NCI-H187 (cell line): ENCODE data around the gene ARID4A.
"Not testable (repeated sequence)": the region's sequence is repeated elsewhere in the genome, so short reads cannot be mapped to it uniquely, and the experiment has no call there.

Experiments
- DNase-seq, 2 experiments: peaks; one replicate each; lab custom pipeline; 2025; lab: John Stamatoyannopoulos, UW

ARID4A gene, protein sequence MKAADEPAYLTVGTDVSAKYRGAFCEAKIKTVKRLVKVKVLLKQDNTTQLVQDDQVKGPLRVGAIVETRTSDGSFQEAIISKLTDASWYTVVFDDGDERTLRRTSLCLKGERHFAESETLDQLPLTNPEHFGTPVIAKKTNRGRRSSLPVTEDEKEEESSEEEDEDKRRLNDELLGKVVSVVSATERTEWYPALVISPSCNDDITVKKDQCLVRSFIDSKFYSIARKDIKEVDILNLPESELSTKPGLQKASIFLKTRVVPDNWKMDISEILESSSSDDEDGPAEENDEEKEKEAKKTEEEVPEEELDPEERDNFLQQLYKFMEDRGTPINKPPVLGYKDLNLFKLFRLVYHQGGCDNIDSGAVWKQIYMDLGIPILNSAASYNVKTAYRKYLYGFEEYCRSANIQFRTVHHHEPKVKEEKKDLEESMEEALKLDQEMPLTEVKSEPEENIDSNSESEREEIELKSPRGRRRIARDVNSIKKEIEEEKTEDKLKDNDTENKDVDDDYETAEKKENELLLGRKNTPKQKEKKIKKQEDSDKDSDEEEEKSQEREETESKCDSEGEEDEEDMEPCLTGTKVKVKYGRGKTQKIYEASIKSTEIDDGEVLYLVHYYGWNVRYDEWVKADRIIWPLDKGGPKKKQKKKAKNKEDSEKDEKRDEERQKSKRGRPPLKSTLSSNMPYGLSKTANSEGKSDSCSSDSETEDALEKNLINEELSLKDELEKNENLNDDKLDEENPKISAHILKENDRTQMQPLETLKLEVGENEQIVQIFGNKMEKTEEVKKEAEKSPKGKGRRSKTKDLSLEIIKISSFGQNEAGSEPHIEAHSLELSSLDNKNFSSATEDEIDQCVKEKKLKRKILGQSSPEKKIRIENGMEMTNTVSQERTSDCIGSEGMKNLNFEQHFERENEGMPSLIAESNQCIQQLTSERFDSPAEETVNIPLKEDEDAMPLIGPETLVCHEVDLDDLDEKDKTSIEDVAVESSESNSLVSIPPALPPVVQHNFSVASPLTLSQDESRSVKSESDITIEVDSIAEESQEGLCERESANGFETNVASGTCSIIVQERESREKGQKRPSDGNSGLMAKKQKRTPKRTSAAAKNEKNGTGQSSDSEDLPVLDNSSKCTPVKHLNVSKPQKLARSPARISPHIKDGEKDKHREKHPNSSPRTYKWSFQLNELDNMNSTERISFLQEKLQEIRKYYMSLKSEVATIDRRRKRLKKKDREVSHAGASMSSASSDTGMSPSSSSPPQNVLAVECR

DNA sequence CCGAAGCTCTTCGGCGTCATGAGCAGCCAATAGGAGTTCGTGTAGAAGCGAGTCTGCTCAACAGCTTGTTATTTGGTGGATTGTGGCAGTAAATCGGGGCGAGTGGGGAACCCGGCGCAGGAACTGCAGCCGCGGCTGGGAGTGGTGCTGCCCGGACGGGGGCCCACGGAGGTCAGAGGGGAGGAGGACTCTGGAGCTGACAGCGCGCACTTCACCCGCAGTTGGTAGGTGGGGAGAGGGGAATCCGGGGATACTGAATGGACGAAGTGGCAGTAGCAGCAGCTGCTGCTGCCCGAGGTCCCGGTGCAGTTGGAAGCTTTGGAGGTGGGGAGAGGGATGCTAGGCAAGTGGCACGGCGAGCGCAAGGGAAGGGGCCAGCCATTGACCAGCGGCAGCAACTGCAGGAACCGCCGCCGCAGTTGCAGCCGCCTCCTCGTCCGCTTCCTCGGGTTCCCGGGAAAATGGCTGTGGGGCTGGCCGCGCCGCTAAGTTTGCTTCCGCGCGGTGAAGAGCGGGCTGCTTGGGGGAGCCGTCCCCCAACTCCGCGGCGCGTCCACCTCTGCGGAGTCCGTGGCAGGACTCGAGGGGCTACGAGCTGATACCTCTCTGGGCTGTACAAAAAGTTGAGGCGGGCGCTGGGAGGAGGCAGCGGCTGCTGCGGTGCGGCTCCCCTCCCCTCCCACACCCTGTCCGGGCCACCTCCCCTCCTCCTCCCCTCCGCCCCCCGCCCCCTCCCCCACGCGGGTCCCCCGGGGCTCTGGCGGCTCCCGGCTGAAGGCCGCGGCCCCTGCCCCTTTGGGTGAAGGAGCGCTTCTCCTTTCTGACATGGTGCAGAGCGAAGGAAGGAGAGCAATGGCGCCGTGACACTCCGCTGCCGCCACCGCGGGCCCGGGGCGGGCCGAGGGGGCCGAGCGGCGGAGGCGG is at the start of gene ARID4A:
Gene ARID4A, plus strand, starts transcription at position 79 of the 924 bp plus-strand sequence. CDS start 1,300 bp downstream, outside the sequence.
- DNase-seq, result no peak

DNA sequence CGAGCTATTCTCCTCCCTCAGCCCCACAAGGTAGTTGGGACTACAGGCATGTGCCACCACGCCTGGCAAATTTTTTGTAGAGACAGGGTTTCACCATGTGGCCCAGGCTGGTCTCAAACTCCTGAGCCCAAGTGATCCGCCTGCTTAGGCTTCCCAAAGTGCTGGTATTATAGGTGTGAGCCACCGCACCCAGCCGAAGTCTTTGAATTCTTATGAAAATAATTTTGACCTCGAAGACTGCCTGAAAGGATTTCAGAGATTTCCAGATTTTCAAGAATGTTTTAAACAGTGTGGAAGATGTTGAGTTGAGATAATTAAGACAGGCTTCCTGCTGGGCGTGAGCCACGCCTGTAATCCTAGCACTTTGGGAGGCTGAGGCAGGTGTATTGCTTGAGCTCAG is 48.7 kb upstream of the ARID4A start:
- DNase-seq, result no peak

DNA sequence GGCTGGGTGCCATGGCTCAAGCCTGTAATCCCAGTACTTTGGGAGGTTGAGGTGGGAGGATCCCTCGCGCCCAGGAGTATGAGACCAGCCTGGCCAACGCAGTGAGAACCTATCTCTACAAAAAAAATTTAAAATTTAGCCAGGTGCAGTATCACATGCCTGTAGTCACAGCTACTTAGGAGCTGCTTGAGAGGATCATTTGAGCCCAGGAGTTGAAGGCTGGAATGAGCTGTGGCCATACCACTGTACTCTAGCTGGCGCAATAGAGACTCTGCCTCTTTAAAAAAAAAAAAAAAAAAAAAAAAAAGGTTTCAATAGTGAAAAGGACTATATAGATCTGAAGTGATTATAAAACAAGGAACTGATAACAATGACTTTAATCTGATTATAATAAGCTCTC is 40.2 kb upstream of the ARID4A start:
- DNase-seq, result no peak

DNA sequence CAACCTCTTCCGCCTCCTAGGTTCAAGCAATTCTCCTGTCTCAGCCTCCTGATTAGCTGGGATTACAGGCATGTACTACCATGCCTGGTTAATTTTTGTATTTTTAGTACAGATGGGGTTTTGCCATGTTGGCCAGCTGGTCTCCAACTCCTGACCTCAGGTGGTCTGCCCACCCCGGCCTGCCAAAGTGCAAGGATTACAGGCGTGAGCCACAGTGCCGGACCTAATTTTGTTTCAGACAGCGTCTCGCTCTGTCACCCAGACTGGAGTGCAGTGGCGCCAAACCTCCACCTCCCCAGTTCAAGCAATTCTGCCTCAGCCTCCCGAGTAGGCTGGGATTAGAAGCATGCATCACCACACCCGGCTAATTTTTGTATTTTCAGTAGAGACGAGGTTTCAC is 36.4 kb upstream of the ARID4A start:
- DNase-seq, result not testable (repeated sequence)

DNA sequence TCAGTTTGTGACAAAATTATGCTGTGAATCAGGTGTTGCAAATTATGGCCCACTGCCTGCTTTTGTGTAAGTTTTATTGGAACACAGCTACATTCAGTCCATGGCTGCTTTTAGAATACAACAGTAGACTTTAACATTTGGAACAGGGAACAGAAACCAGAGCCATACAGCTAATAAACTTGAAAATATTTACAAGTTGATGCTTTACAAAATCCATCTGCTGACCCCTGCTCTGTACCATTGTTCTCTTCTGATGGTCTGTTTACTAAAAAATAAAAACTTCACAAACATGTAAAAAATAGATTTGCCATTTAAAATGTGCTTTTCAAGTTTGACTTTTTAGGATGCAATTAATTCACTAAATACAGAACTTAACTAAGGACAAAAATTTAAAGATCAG is 33.0 kb upstream of the ARID4A start:
- no peak for DNase-seq

DNA sequence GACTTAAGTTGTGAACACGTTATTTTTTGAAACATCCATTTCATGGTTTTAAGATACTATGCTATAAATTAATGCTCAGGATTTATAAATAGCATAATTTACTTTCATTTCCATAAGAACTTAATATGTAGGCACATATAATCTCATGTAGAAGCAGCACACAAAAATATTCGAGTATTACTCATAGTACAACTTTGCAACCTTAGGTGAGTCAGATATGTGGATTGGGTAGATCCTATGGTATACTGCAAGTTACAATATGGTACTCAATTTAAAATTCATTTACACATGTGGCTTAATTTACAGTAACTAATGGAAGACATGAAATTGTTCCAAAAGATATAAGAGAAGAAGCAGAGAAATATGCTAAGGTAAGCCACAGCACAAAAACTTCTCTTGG is 27.7 kb upstream of the ARID4A start:
- no peak for DNase-seq

DNA sequence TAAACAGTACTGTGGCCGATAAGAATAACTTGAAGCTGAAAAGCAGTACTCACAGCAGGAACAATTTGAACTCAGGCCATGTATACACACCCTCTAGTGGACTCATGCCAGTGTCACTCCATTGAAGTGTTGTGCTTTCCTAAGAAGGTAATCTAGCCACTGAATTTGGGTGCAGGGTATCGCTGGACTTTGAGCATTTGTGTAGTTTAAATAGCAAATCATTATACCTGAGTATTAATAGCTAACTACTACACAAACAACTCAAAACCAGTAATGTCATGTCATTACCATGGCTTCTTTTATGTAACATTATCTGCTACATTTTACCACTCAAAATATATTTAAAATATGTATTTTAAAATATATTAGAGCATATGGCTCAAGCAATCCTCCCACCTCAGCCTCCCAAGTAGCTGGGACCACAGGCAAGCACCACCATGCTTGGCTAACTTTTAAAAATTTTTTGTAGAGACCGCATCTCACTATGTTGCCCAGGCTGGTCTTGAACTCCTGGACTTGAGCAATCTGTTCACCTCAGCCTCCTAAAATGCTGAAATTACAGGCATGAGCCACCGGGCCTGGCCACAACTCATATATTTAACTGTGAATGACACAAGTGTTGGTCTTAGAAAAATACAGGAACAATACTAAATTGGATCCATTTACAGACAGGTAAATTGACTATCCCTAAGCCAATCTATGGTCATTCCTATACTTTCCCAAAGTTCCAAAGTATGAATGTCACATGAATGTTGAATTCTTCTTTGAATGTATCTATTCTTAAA is 25.6 kb upstream of the ARID4A start:
- DNase-seq, result no peak

DNA sequence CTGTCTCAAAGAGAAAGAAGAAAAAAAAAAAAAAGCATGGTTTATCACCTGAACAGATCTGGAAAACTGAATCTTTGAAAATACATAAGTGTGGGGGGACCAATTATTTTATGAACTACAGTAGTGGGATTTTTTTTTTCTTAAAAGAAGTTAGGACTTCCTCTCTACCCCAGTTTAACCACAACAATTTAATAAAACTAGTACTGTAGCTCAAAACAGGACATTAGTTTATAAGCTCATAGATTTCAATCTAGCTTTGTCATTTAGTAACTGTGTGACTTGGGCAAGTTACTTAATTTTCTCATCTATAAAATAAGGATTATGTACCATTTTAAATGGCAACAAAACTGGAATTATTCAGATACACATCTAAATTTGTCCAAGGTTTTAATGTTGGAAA is 23.5 kb upstream of the ARID4A start:
- no peak for DNase-seq

DNA sequence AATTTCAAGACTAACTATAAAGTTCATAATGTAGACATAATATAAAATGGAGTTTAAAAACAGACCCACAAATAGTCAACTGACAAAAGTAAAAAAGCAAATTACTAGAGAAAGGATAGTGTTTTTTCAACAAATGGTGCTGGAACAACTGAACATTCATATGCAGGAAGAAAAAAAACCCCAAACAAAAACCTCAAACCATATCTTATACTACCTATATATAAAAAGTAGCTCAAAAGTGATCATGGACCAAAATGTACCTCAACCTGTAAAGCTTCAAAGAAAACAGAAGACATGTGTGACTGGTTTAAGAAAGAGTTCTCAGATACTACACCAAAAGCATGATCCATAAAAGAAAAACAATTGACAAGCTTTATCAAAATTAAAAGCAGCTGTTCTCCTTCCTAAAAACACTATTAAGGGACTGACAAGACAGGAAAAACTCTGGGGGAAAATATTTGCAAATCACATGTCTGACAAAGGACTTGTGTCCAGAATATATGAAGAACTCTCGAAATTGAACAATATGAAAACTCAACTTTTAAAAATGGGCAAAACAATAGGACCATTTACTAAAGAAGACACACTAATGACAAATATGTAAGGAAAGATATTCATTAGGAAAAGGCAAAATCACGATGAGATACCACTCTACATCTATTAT is 22.7 kb upstream of the ARID4A start:
- no peak for DNase-seq

DNA sequence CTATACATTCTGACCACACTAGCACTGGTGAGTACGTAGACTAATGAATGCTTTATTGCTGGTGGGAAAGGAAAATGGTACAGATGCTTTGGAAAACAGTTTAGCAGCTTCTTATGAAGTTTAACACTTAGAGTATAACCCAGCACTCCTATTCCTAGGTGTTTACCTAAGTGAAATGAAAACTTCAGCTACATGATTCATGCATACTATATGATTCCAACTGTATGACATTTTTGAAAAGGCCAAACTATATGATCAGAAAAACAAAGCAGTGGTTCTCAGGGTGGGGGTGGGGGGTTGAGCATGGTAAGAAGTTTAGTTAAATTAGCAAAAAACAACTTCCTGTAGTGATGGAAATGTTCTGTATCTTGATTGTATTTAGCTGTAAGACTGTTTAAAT is 22.1 kb upstream of the ARID4A start:
- no peak for DNase-seq

DNA sequence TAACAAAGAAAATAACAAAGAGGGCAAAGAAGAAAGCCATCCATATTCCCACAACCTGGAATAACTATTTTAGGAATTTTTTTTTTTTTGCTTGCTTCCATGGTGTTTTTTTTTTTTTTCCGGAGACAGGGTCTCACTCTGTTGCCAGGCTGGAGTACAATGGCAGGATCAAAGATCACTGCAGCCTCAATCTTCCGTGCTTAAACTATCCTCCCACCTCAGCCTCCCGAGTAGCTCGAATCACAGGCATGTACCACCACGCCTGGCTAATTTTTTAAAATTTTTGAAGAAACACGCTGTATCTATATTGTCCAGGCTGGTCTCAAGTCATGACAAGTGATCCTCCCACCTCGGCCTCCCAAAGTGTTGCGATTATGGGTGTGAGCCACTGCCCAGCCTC is 20.2 kb upstream of the ARID4A start:
- DNase-seq, result no peak

DNA sequence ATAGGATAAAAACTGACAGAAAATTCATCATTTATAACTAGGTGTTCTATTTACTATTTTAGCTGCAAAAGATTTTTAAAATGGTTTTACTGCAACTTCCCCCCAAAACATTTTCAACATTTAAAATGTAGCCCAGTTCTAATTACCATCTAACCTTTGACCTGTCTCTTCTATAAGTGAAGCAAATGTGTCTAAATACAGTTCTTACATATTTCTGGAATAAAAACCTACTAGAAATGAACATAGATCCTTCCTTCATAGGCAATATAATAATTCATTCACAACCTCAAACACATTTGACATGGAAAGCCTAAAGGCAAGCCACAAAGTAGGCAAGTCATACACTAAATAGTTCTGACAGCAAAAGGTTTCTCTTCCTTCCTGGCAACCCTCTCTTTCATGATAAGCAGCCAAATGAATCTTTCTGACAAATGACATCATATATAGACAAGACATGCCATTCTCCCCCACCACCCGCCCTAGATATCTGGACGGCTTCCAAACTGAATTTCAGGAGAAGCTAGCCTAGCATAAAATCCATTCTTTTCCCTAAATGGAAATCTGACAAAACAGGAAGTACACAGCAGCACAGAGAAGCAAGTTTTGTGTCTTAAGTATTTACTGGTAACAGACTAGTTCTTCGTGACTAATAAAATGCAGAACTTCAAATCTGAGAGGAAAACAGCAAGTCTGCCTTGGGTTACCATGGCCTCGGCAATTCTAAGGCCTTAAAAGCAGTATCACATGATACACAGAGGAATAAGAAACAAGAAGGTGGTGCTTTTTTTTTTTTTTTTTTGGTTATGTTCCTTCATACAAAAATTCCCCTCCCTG is 17.2 kb upstream of the ARID4A start:
- no peak for DNase-seq

DNA sequence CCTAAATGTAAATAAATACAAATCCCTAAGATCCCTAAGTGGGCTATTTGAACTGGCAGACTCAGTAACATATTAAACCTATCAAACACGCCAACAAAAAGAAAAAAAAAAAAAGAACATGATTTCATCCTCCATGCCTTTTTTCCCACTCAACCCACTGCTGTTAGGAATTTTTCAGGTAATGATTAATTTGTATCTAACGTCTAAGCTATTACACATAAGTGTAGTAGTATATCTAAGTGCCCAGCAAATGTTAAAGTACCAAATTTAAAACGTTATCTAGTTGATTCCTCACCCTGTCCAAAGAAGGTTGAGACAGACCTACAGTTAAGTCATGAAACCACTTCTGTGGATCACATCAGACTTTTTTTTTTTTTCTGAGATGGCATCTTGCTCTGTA is 16.4 kb upstream of the ARID4A start:
- no peak for DNase-seq

DNA sequence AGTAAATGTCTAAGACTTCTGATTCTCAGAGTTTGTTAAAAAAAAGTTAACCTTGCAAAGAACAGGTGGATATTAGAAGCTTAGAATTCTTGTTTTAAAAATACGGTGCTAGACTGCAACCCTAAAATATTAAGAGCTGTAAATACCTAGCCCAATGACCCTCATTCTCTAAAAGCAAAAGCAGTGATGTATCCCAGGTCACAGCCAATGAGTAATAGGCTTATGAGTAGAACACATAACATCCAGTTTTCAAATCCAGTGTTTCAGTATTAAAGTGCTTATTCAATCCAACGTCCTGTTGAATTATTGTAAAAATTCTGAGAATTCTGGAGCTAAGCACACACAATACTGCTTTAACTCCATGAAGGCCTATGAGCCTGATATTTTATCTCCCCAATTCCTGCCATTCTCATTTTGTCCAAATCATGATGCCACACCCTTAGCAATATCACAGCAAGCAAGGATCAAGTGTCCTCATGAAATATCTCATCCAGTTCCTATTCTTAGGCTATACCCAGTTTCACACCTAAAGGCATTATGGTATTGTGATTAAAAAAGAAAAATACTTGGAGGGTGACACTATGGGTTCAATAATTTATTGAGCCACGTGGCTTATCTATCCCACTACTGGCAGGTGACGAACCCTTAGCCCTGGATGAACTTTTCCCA is 15.3 kb upstream of the ARID4A start:
- no peak for DNase-seq

DNA sequence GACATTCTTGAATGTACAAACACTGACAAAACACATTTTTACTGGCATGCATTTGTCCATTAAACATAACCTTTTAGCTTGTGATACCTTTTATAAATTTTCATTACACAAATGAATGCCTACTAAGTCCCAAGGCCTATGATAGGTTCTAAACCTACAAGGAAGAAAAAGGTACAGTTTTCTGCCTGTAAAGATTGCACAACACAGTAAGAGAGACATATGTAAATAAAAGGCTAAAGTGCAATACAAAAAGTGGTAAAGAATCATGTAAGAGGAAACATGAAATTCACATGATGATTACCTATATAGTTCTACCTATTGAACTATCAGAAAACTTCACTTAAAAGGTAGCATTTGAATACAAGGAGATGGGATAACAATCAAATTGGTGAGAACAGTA is 14.6 kb upstream of the ARID4A start:
- no peak for DNase-seq

DNA sequence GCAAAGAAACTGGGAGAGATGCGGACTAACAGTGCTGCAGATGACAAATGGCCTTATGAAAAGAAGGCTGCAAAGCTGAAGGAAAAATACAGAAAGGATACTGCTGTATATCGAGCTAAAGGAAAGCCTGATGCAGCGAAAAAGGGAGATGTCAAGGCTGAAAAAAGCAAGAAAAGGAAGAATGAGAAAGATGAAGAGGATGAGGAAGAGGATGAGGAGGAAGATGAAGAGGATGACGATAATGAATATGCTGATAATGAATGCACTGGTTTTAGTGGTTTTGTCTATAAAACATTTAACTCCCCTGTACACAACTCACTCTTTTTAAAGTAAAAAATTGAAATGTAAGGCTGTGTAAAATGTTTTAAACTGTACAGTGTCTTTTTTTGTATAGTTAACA is 13.2 kb upstream of the ARID4A start:
- DNase-seq, result no peak

DNA sequence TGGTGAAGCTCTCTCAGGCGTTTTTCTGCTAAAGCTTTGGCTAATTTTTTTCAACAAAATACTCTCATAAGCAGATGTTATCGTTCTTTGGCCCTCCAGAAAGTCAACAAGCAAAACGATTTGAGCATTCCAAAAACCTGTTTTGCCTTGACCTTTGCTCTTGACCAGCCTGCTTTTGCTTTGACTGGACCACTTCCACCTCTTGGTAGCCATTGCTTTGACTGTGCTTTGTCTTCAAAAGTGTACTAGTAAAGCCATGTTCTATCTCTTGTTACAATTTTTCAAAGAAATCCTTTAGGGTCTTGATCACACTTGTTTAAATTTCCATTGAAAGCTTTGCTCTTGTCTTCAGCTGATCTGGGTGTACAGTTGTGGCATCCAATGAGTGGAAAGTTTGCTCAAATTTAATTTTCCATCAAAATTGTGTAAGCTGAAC is 10.7 kb upstream of the ARID4A start:
- DNase-seq, result no peak

DNA sequence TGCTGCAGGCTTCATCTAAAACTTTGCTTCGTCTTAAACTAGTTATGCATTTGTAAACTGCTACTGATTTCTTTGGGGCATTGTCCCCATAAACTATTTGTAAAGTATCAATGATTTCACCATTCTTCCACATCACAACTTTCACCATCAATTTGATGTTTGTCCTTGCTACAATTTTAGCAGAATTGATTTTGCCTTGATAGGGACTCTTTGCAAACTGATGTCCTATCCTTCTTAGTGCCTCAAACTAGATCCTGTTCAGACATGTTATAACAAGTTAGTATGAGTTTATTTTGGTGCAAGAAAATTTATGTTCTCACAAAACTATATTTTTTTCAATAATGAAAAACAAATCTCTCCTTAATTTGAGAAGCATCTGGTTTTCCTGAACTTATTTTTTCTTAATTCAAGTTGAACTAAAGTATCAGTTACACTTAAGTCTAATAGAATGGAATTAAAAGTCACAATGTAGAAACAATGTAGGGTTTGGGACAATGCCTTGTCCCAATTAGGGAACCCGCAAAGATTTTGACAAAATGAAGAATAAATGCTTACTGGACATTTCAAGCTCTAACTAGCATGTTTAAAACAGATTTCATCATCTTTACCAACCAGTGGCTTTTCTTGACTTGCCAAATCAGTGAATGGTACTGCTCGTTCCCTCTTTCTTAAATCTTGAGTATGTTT is 10.1 kb upstream of the ARID4A start:
- DNase-seq, result no peak
